ENCODE measurements around the gene EHD4. TPM values are rescaled to one million over a fixed set of nuclear protein-coding genes. Genes with fewer than 3 reads are reported as not detected.

Gene EHD4
- total and polyA plus RNA-seq, 9 of the 15 experiments (the other 6 are each of a cell fraction or from before 2014, with no cell fraction given): 0.89 to 10.3 (median 6.4) TPM

- TF ChIP-seq HES1 (IDR thresholded peaks at IDR 0.05; ENCODE audit: low read depth) (no peak), HIVEP1 (CRISPR knock-in tag; IDR thresholded peaks at IDR 0.05) (no peak), ATF2 (CRISPR knock-in tag; IDR thresholded peaks at IDR 0.05) (0 out of 2 replicates have a peak, but pooled peaks have one; percentile 3), SIN3A (IDR thresholded peaks at IDR 0.05; ENCODE audit: borderline replicate concordance in 2 of 2, control insufficient read depth in 1 of 2, low read depth in 2 of 2, low read length in 2 of 2) (no peak), SP2 (IDR thresholded peaks at IDR 0.05; ENCODE audit: extremely low read depth, low read depth, low read length, poor library complexity, severe bottlenecking) (no peak), RBBP5 (IDR thresholded peaks at IDR 0.05; ENCODE audit: borderline replicate concordance, insufficient read depth, low read length, poor library complexity, severe bottlenecking) (no peak), IFI16 (CRISPR knock-in tag; IDR thresholded peaks at IDR 0.05) (no peak), TGIF2 (CRISPR knock-in tag; IDR thresholded peaks at IDR 0.05) (no peak), XRCC5 (IDR thresholded peaks at IDR 0.05; ENCODE audit: low read depth, low read length) (no peak), RB1 (IDR thresholded peaks at IDR 0.05; ENCODE audit: low read depth) (no peak), CREB1 (IDR thresholded peaks at IDR 0.05) (no peak), CREB1 (CRISPR knock-in tag; IDR thresholded peaks at IDR 0.05) (no peak), GTF3C2 (IDR thresholded peaks at IDR 0.05; ENCODE audit: borderline replicate concordance, extremely low read depth, insufficient read length) (no peak), ZNF780A (CRISPR knock-in tag; IDR thresholded peaks at IDR 0.05) (no peak), ZNF197 (CRISPR knock-in tag; IDR thresholded peaks at IDR 0.05; ENCODE audit: low read depth) (no peak), SMARCB1 (IDR thresholded peaks at IDR 0.05; ENCODE audit: insufficient read length, low read depth) (no peak), POLR2B (IDR thresholded peaks at IDR 0.05; ENCODE audit: low read depth, partially characterized antibody) (no peak), ZNF639 (CRISPR knock-in tag; conservative IDR thresholded peaks at IDR 0.05 in 1 of 2, IDR thresholded peaks at IDR 0.05 in 1 of 2) (no peak), L3MBTL2 (IDR thresholded peaks at IDR 0.05) (no peak), ETS2 (tag; IDR thresholded peaks at IDR 0.05; ENCODE audit: borderline replicate concordance, poor library complexity, severe bottlenecking) (no peak), SIRT6 (IDR thresholded peaks at IDR 0.05; ENCODE audit: low read depth, low read length) (no peak)
Observed at GRCh38 chr15:41850482-41851166, 121.7 kb downstream of the EHD4 start (continued).

All from K562 (cell line).